Upper lobe of left lung (tissue), 6 donors: ENCODE results near the gene DLGAP4. TPM values are rescaled to one million over a fixed set of nuclear protein-coding genes. Genes with fewer than 3 reads are reported as not detected.

ENCODE experiments used
- ATAC-seq, 2 donors: fragments of 200-7000 bp; cut with Tn5 transposase; one replicate each; pipeline ENCODE4 v1.9.1; 2022; ENCODE audit warnings: mild to moderate bottlenecking in 2 of 2, moderate library complexity in 2 of 2; ENCODE audit not compliant: low FRiP score in 2 of 2
- DNase-seq, 2 donors: peaks; one replicate each; pipeline ENCODE4 v3.0.0-alpha.2; 2019 to 2020
- H3K27ac ChIP-seq, 4 donors: fragments of 200-600 bp; sonication (generic); one replicate each; pipeline ENCODE4 v1.5.1; 2016 to 2019
- H3K27me3 ChIP-seq, 4 donors: fragments of 200-600 bp; sonication (generic); one replicate each; pipeline ENCODE4 v1.5.1; 2017 to 2019
- H3K36me3 ChIP-seq, 4 donors: fragments of 200-600 bp; sonication (generic); one replicate each; pipeline ENCODE4 v1.5.1; 2016 to 2019
- H3K4me1 ChIP-seq, 4 donors: fragments of 200-600 bp; sonication (generic); one replicate each; pipeline ENCODE4 v1.5.1; 2018 to 2019
- H3K4me3 ChIP-seq, 4 donors: fragments of 200-600 bp; sonication (generic); one replicate each; pipeline ENCODE4 v1.5.1; 2017 to 2019; ENCODE audit warnings: mild to moderate bottlenecking in 2 of 4, moderate library complexity in 1 of 4
- H3K9me3 ChIP-seq, 4 donors: fragments of 200-600 bp; sonication (generic); one replicate each; pipeline ENCODE4 v1.5.1; 2018 to 2019
- CTCF ChIP-seq, 6 experiments: fragments of 450-650 bp in 4 of 6; fragments of 200-600 bp in 2 of 6; sonication (generic) in 2 of 6; IDR thresholded peaks; one replicate each; pipeline ENCODE4 v1.5.1; 2016 to 2019; ENCODE audit warnings: antibody characterized with exemption in 6 of 6
- EP300 ChIP-seq, 4 donors: sonication (generic); formaldehyde crosslinking; IDR thresholded peaks; one replicate each; pipeline ENCODE4 v1.5.1; 2017; ENCODE audit warnings: antibody characterized with exemption in 4 of 4, control low read depth in 2 of 4
- POLR2A ChIP-seq, 4 donors: fragments of 450-650 bp; IDR thresholded peaks; one replicate each; pipeline ENCODE4 v1.5.1; 2016 to 2017; ENCODE audit warnings: antibody characterized with exemption in 4 of 4, mild to moderate bottlenecking in 2 of 4
- POLR2AphosphoS5 ChIP-seq, 2 donors: sonication (generic); formaldehyde crosslinking; IDR thresholded peaks; one replicate each; pipeline ENCODE4 v1.5.1; 2017; ENCODE audit warnings: antibody characterized with exemption in 2 of 2
- WGBS, 2 donors: methylation state at CpG; one replicate each; pipeline ENCODE4 v1.1.5; 2017 to 2018; 5-methylcytosine and 5-hydroxymethylcytosine counted together
- total RNA-seq, 6 donors: library from RNA; depleted of rRNA in 4 of 6; stranded (reverse); fragments of >200 nt in 4 of 6; gene quantifications; one replicate each; pipeline versions ENCODE4 v1.1.0 to v1.2.1, GENCODE V29; 2016 to 2021
- donor health status: DM: no; HTN: no; CAD: no; lungs with moderate emphysema.
- donor health status: DM: no; HTN: yes; CAD: no; lungs with severe emphysema.

Gene DLGAP4
- total RNA-seq, 6 donors from 2014 or later = 31.5 to 92.0 (median 49.9) TPM

- no peak overlapping the region for H3K27ac ChIP-seq
- 78 to 80% methylated on average over 15 of the region's 15 CpGs for WGBS, 2 donors
- H3K4me3 ChIP-seq = no peak overlapping the region
- DNase-seq (no peak), ATAC-seq (no peak)
- H3K4me1 ChIP-seq = no peaks in the 10 kb centered on the region
- no peaks in the 10 kb centered on the region for H3K27me3 ChIP-seq
- TF ChIP-seq EP300 (IDR thresholded peaks at IDR 0.05) = no peak
- TF ChIP-seq CTCF (IDR thresholded peaks at IDR 0.05) = no peak
- TF ChIP-seq POLR2AphosphoS5 (IDR thresholded peaks at IDR 0.05) = no peak
- TF ChIP-seq POLR2A (IDR thresholded peaks at IDR 0.05) = no peak
- no peaks in the 10 kb centered on the region for H3K36me3 ChIP-seq
- H3K9me3 ChIP-seq = no peaks in the 10 kb centered on the region
Measured at GRCh38 chr20:36370991-36371790, 65.1 kb downstream of the DLGAP4 start.

- H3K4me3 ChIP-seq = no peak overlapping the region
- WGBS, 2 donors = 57 to 64% methylated on average over 7 of the region's 7 CpGs
- H3K36me3 ChIP-seq = no peaks in the 10 kb centered on the region
- H3K27me3 ChIP-seq = no peaks in the 10 kb centered on the region
- TF ChIP-seq CTCF (IDR thresholded peaks at IDR 0.05) = no peak
- TF ChIP-seq POLR2A (IDR thresholded peaks at IDR 0.05) = no peak
- no peak for TF ChIP-seq POLR2AphosphoS5 (IDR thresholded peaks at IDR 0.05)
- no peak for TF ChIP-seq EP300 (IDR thresholded peaks at IDR 0.05)
- no peak for DNase-seq
- no peak for ATAC-seq
- H3K9me3 ChIP-seq = no peaks in the 10 kb centered on the region
- H3K4me1 ChIP-seq = no peaks in the 10 kb centered on the region
- no peak overlapping the region for H3K27ac ChIP-seq
Measured at GRCh38 chr20:36372666-36373065, 66.5 kb downstream of the DLGAP4 start.

- Histone ChIP-seq H3K4me1 (no peaks in the 10 kb centered on the region), H3K4me3 (no peak overlapping the region), H3K27ac (no peak overlapping the region), H3K36me3 (no peaks in the 10 kb centered on the region), H3K27me3 (no peaks in the 10 kb centered on the region), H3K9me3 (no peaks in the 10 kb centered on the region)
- DNase-seq (no peak), ATAC-seq (no peak)
- TF ChIP-seq POLR2A (IDR thresholded peaks at IDR 0.05) = no peak
- no peak for TF ChIP-seq POLR2AphosphoS5 (IDR thresholded peaks at IDR 0.05)
- TF ChIP-seq EP300 (IDR thresholded peaks at IDR 0.05) = no peak
- 50 to 79% methylated on average over 1 of the region's 1 CpG for WGBS, 2 donors
Measured at GRCh38 chr20:36373089-36373488, 67.0 kb downstream of the DLGAP4 start.

GRCh38 chr20:36374995-36375394 lies 68.9 kb downstream of the DLGAP4 start:
- no peak for DNase-seq
- H3K27ac ChIP-seq = no peak overlapping the region
- WGBS, 2 donors = 71 to 83% methylated on average over 4 of the region's 4 CpGs
- ATAC-seq = no peak
- no peaks in the 10 kb centered on the region for H3K27me3 ChIP-seq
- no peaks in the 10 kb centered on the region for H3K36me3 ChIP-seq
- H3K4me1 ChIP-seq = no peaks in the 10 kb centered on the region
- TF ChIP-seq CTCF (IDR thresholded peaks at IDR 0.05) (no peak), EP300 (IDR thresholded peaks at IDR 0.05) (no peak), POLR2AphosphoS5 (IDR thresholded peaks at IDR 0.05) (no peak), POLR2A (IDR thresholded peaks at IDR 0.05) (no peak)
- H3K4me3 ChIP-seq = no peak overlapping the region
- H3K9me3 ChIP-seq = no peaks in the 10 kb centered on the region

GRCh38 chr20:36377348-36378326 lies 71.5 kb downstream of the DLGAP4 start:
- DNase-seq (no peak), ATAC-seq (no peak)
- H3K4me1 ChIP-seq = no peaks in the 10 kb centered on the region
- no peak overlapping the region for H3K4me3 ChIP-seq
- H3K27ac ChIP-seq = no peak overlapping the region
- H3K9me3 ChIP-seq = no peaks in the 10 kb centered on the region
- H3K27me3 ChIP-seq = no peaks in the 10 kb centered on the region
- WGBS, 2 donors = 46 to 54% methylated on average over 20 to 22 of the region's 22 CpGs
- TF ChIP-seq POLR2A (IDR thresholded peaks at IDR 0.05) (no peak), EP300 (IDR thresholded peaks at IDR 0.05) (no peak), POLR2AphosphoS5 (IDR thresholded peaks at IDR 0.05) (no peak), CTCF (IDR thresholded peaks at IDR 0.05) (no peak)
- H3K36me3 ChIP-seq = no peaks in the 10 kb centered on the region
